ENCODE data around the gene DACT2.

DACT2 gene

DNA sequence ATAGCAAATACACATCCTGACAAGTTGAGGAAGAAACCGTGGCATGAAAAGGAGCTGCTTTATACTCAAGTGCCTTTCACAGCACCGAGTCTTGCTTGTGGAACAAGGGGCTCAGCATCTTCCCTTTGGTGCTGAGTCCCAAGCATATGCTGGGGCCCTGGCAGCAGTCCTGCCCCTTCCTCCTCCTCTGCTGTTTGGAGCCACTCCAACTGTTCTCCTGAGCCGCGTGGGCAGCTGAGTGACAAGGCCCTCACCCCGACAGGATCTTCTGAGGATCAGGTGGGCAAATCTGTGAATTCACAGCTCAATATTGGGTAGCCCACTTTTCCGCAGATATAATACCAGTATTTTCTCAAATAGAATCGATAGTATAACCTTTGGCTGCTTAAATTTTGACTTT is 24.7 kb downstream of the DACT2 start:
- Histone ChIP-seq H2BK15ac (replicated peaks; ENCODE audit: low read depth) (no peak overlapping the region), H3K4me2 (ENCODE audit: low read length) (no peak overlapping the region), H4K5ac (ENCODE audit: low read length) (no peak overlapping the region), H3K56ac (ENCODE audit: low read length) (no peak overlapping the region), H3K4me3 (ENCODE audit: low read length) (no peak overlapping the region), H3K79me2 (ENCODE audit: control insufficient read depth, insufficient read depth, low read length) (no peaks in the 10 kb centered on the region), H3K18ac (ENCODE audit: low read length) (no peak overlapping the region), H3K27me3 (ENCODE audit: insufficient read depth, low read length, poor library complexity) (no peaks in the 10 kb centered on the region), H3K4ac (ENCODE audit: low read depth, low read length) (no peak overlapping the region), H3K4me1 (ENCODE audit: control insufficient read depth, low read depth, low read length) (no peaks in the 10 kb centered on the region), H3K9ac (ENCODE audit: low read length) (no peak overlapping the region), H3K79me1 (ENCODE audit: low read length) (no peaks in the 10 kb centered on the region), H3K27ac (ENCODE audit: low read depth, low read length) (no peak overlapping the region), H2BK120ac (ENCODE audit: low read depth, low read length) (no peak overlapping the region), H4K8ac (ENCODE audit: low read depth, low read length) (no peak overlapping the region), H3K36me3 (ENCODE audit: control insufficient read depth, insufficient read depth, low read length) (no peaks in the 10 kb centered on the region), H3K23ac (ENCODE audit: low read length) (no peak overlapping the region), H2BK5ac (ENCODE audit: low read length) (no peak overlapping the region), H2AK5ac (ENCODE audit: low read length) (no peak overlapping the region)
- DNase-seq = no peak
- WGBS (ENCODE audit: extremely low coverage, insufficient coverage, low lambda C conversion rate) = no CpG with 5 or more reads among the region's 7 CpGs

DNA sequence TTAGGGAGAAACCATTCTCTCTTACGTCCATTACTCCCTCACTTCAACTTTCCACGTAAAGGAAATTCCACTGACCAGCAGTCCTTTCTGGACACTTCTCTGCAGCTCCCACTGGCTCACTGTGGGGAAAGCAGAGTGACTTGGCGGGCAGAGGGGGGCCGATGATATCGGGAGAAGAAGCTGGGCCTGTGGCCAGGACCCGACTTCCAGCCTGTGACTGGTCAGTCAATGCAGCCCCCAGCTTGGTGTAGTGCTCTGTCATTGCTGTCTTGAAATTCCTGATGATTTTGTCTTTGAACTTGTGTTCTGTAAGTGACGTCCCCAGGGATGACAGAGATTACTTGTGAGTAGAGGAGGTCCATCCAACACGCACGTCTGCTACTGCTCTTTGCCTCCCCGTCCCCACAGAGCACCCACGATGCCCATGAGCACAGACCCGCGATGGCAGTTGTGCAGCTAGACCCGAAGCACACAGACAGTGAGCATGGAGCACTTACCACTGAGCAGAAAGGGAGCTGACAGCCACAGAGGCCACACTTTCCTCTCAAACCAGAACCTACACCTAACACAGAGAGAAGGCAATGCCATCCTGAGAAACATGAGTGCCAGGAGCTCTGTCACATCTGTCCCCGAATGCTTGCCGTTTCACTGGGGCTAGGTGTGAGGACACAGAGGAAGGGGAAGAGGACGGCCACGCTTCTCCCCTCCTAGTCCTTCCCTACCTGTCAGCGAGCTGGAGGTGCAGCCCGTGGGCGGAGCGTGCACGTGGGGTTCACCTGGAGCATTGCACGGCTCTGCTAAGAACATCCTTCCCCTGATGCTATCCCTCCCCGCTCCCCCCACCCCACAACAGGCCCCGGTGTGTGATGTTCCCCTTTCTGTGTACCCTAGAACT is 25.7 kb downstream of the DACT2 start:
- no CpG with 5 or more reads among the region's 26 CpGs for WGBS (ENCODE audit: extremely low coverage, insufficient coverage, low lambda C conversion rate)
- Histone ChIP-seq H3K36me3 (ENCODE audit: control insufficient read depth, insufficient read depth, low read length) (no peaks in the 10 kb centered on the region), H3K27ac (ENCODE audit: low read depth, low read length) (no peak overlapping the region), H3K23ac (ENCODE audit: low read length) (no peak overlapping the region), H3K9ac (ENCODE audit: low read length) (no peak overlapping the region), H3K27me3 (ENCODE audit: insufficient read depth, low read length, poor library complexity) (no peaks in the 10 kb centered on the region), H2AK5ac (ENCODE audit: low read length) (no peak overlapping the region), H3K79me2 (ENCODE audit: control insufficient read depth, insufficient read depth, low read length) (no peaks in the 10 kb centered on the region), H3K79me1 (ENCODE audit: low read length) (no peaks in the 10 kb centered on the region), H3K4me3 (ENCODE audit: low read length) (no peak overlapping the region), H3K4ac (ENCODE audit: low read depth, low read length) (no peak overlapping the region), H2BK120ac (ENCODE audit: low read depth, low read length) (no peak overlapping the region), H3K56ac (ENCODE audit: low read length) (no peak overlapping the region), H4K8ac (ENCODE audit: low read depth, low read length) (no peak overlapping the region), H2BK15ac (replicated peaks; ENCODE audit: low read depth) (no peak overlapping the region), H3K18ac (ENCODE audit: low read length) (no peak overlapping the region), H4K5ac (ENCODE audit: low read length) (no peak overlapping the region), H2BK5ac (ENCODE audit: low read length) (no peak overlapping the region), H3K4me1 (ENCODE audit: control insufficient read depth, low read depth, low read length) (no peaks in the 10 kb centered on the region), H3K4me2 (ENCODE audit: low read length) (no peak overlapping the region)
- no peak for DNase-seq

DNA sequence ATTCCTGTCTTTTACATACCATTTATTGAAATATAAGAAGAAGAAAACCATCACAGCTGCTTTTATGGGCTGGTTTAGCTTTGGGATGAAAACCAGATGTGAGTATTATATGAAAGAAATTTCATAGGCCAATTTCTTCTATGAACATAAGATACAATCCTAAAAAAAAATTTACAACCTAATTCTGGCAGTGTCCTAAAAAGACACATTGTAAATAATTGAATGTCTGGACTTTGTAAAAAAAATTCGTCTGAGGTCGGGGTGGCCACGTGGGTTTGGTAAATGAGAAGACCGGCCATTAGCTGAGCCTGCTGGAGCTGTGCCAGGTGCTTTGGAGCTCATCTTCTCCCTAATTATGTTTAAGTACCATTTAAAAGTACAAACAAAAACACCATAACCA is 26.8 kb downstream of the DACT2 start:
- no peak overlapping the region for H3K56ac ChIP-seq (ENCODE audit: low read length)
- H2BK15ac ChIP-seq (replicated peaks; ENCODE audit: low read depth) = no peak overlapping the region
- H3K4ac ChIP-seq (ENCODE audit: low read depth, low read length) = no peak overlapping the region
- no peak overlapping the region for H4K5ac ChIP-seq (ENCODE audit: low read length)
- H3K27me3 ChIP-seq (ENCODE audit: insufficient read depth, low read length, poor library complexity) = no peaks in the 10 kb centered on the region
- no peaks in the 10 kb centered on the region for H3K79me1 ChIP-seq (ENCODE audit: low read length)
- H3K18ac ChIP-seq (ENCODE audit: low read length) = no peak overlapping the region
- H3K9ac ChIP-seq (ENCODE audit: low read length) = no peak overlapping the region
- no peak overlapping the region for H4K8ac ChIP-seq (ENCODE audit: low read depth, low read length)
- no peak overlapping the region for H3K23ac ChIP-seq (ENCODE audit: low read length)
- no peaks in the 10 kb centered on the region for H3K4me1 ChIP-seq (ENCODE audit: control insufficient read depth, low read depth, low read length)
- H3K4me2 ChIP-seq (ENCODE audit: low read length) = no peak overlapping the region
- DNase-seq = no peak
- H2BK5ac ChIP-seq (ENCODE audit: low read length) = no peak overlapping the region
- no CpG with 5 or more reads among the region's 4 CpGs for WGBS (ENCODE audit: extremely low coverage, insufficient coverage, low lambda C conversion rate)
- H3K36me3 ChIP-seq (ENCODE audit: control insufficient read depth, insufficient read depth, low read length) = no peaks in the 10 kb centered on the region
- H3K79me2 ChIP-seq (ENCODE audit: control insufficient read depth, insufficient read depth, low read length) = no peaks in the 10 kb centered on the region
- no peak overlapping the region for H3K4me3 ChIP-seq (ENCODE audit: low read length)
- no peak overlapping the region for H2AK5ac ChIP-seq (ENCODE audit: low read length)
- H2BK120ac ChIP-seq (ENCODE audit: low read depth, low read length) = no peak overlapping the region
- H3K27ac ChIP-seq (ENCODE audit: low read depth, low read length) = no peak overlapping the region

DNA sequence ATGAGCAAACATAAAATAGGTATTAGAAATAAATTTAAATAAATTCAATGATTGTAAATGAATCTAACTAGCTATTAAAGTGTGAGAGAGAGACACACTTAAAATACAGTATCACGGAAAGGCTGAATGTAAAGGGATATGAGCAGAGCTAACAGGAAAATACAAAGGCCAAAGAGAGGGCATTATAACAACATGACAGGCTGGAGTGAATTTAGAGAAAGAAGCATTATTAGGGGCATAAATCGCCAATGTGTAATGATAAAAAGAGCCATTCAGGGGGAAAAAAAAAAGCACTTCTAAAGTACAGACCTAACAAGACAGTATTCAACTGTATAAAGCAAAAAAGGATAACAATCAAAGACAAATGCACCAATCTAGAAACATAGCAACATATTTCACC is 28.1 kb downstream of the DACT2 start:
- no peaks in the 10 kb centered on the region for H3K79me2 ChIP-seq (ENCODE audit: control insufficient read depth, insufficient read depth, low read length)

DNA sequence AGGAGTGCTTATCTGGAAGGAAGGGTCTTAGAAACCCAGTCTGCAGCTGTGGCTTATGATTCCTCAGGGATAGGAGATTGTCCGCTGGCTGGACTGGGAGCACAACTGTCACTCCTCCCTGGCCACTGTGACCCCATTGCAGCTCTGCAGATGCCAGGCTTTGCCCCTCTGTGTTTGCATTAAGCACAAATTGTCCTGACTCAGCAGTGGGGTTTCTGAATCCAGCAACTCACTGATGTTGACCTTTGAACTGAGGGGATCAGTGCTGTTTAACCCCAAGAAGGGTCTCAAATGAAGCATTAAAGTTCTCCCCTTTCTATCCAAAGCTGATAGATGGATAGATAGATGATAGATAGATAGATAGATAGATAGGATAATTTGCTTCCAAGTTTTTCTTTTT is 29.5 kb downstream of the DACT2 start:
- H3K23ac ChIP-seq (ENCODE audit: low read length) = no peak overlapping the region
- H3K4ac ChIP-seq (ENCODE audit: low read depth, low read length) = no peak overlapping the region
- no peak overlapping the region for H3K18ac ChIP-seq (ENCODE audit: low read length)
- no peak overlapping the region for H3K4me3 ChIP-seq (ENCODE audit: low read length)
- H3K79me1 ChIP-seq (ENCODE audit: low read length) = no peaks in the 10 kb centered on the region
- no peaks in the 10 kb centered on the region for H3K27me3 ChIP-seq (ENCODE audit: insufficient read depth, low read length, poor library complexity)
- H4K5ac ChIP-seq (ENCODE audit: low read length) = no peak overlapping the region
- no peak overlapping the region for H3K56ac ChIP-seq (ENCODE audit: low read length)
- H4K8ac ChIP-seq (ENCODE audit: low read depth, low read length) = no peak overlapping the region
- no peak overlapping the region for H2BK5ac ChIP-seq (ENCODE audit: low read length)
- no peak for DNase-seq
- H3K4me2 ChIP-seq (ENCODE audit: low read length) = no peak overlapping the region
- H2AK5ac ChIP-seq (ENCODE audit: low read length) = no peak overlapping the region
- no peak overlapping the region for H3K27ac ChIP-seq (ENCODE audit: low read depth, low read length)
- no peak overlapping the region for H2BK120ac ChIP-seq (ENCODE audit: low read depth, low read length)
- no peak overlapping the region for H3K9ac ChIP-seq (ENCODE audit: low read length)
- no peaks in the 10 kb centered on the region for H3K36me3 ChIP-seq (ENCODE audit: control insufficient read depth, insufficient read depth, low read length)
- no peaks in the 10 kb centered on the region for H3K79me2 ChIP-seq (ENCODE audit: control insufficient read depth, insufficient read depth, low read length)
- H3K4me1 ChIP-seq (ENCODE audit: control insufficient read depth, low read depth, low read length) = no peaks in the 10 kb centered on the region
- no CpG with 5 or more reads among the region's 1 CpG for WGBS (ENCODE audit: extremely low coverage, insufficient coverage, low lambda C conversion rate)
- no peak overlapping the region for H2BK15ac ChIP-seq (replicated peaks; ENCODE audit: low read depth)

More for the DNA sequence above, 28.1 kb downstream of the DACT2 start:
- Histone ChIP-seq H3K9ac (ENCODE audit: low read length) (no peak overlapping the region), H3K56ac (ENCODE audit: low read length) (no peak overlapping the region), H4K5ac (ENCODE audit: low read length) (no peak overlapping the region), H3K36me3 (ENCODE audit: control insufficient read depth, insufficient read depth, low read length) (no peaks in the 10 kb centered on the region), H3K18ac (ENCODE audit: low read length) (no peak overlapping the region), H3K4me1 (ENCODE audit: control insufficient read depth, low read depth, low read length) (no peaks in the 10 kb centered on the region), H2BK15ac (replicated peaks; ENCODE audit: low read depth) (no peak overlapping the region), H3K27me3 (ENCODE audit: insufficient read depth, low read length, poor library complexity) (no peaks in the 10 kb centered on the region), H3K4me3 (ENCODE audit: low read length) (no peak overlapping the region), H3K23ac (ENCODE audit: low read length) (no peak overlapping the region), H4K8ac (ENCODE audit: low read depth, low read length) (no peak overlapping the region), H2BK120ac (ENCODE audit: low read depth, low read length) (no peak overlapping the region), H3K27ac (ENCODE audit: low read depth, low read length) (no peak overlapping the region), H2AK5ac (ENCODE audit: low read length) (no peak overlapping the region), H3K4me2 (ENCODE audit: low read length) (no peak overlapping the region), H3K4ac (ENCODE audit: low read depth, low read length) (no peak overlapping the region), H2BK5ac (ENCODE audit: low read length) (no peak overlapping the region), H3K79me1 (ENCODE audit: low read length) (no peaks in the 10 kb centered on the region)
- DNase-seq = no peak
- WGBS (ENCODE audit: extremely low coverage, insufficient coverage, low lambda C conversion rate) = no CpG with 5 or more reads among the region's 2 CpGs

DNA sequence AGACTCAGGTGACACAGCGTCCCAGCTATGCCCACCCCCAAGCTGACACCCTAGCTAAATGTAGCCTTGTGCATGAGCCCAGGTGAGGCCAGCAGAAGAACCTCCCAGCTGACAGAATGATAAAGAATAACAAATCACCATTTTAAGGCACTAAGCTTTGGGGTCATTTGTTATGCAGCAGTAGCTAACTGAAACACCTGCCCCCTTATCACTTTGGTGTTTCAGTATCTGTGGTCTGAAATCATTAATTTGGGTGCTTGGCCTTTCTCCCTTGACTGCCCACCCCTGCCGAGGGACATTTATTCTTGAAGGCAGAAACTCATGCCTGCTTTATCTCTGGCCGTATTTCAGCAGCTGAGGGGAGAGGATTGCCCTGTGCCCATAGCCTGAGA is 30.0 kb downstream of the DACT2 start:
- no peak overlapping the region for H2AK5ac ChIP-seq (ENCODE audit: low read length)
- H3K23ac ChIP-seq (ENCODE audit: low read length) = no peak overlapping the region
- H3K79me1 ChIP-seq (ENCODE audit: low read length) = no peaks in the 10 kb centered on the region
- no peak overlapping the region for H2BK15ac ChIP-seq (replicated peaks; ENCODE audit: low read depth)
- H2BK5ac ChIP-seq (ENCODE audit: low read length) = no peak overlapping the region
- no peak overlapping the region for H2BK120ac ChIP-seq (ENCODE audit: low read depth, low read length)
- H3K4me2 ChIP-seq (ENCODE audit: low read length) = no peak overlapping the region
- no peak overlapping the region for H3K18ac ChIP-seq (ENCODE audit: low read length)
- no peaks in the 10 kb centered on the region for H3K79me2 ChIP-seq (ENCODE audit: control insufficient read depth, insufficient read depth, low read length)
- no peak overlapping the region for H3K9ac ChIP-seq (ENCODE audit: low read length)
- H3K4ac ChIP-seq (ENCODE audit: low read depth, low read length) = no peak overlapping the region
- H4K5ac ChIP-seq (ENCODE audit: low read length) = no peak overlapping the region
- no peaks in the 10 kb centered on the region for H3K4me1 ChIP-seq (ENCODE audit: control insufficient read depth, low read depth, low read length)
- H3K27me3 ChIP-seq (ENCODE audit: insufficient read depth, low read length, poor library complexity) = no peaks in the 10 kb centered on the region
- H4K8ac ChIP-seq (ENCODE audit: low read depth, low read length) = no peak overlapping the region
- no peak overlapping the region for H3K27ac ChIP-seq (ENCODE audit: low read depth, low read length)
- no peak overlapping the region for H3K56ac ChIP-seq (ENCODE audit: low read length)
- no peak overlapping the region for H3K4me3 ChIP-seq (ENCODE audit: low read length)
- no CpG with 5 or more reads among the region's 3 CpGs for WGBS (ENCODE audit: extremely low coverage, insufficient coverage, low lambda C conversion rate)
- DNase-seq = no peak
- H3K36me3 ChIP-seq (ENCODE audit: control insufficient read depth, insufficient read depth, low read length) = no peaks in the 10 kb centered on the region

Data from mesendoderm (in vitro differentiated cells).